Measurements from ENCODE around the gene CASK.

Gene CASK

GRCh38 chrX:41478381-41478911 is 444.9 kb downstream of the CASK start:
- in situ Hi-C loops (cut with HindIII; ENCODE audit: low sequenced_read_pairs), result no loop called here

GRCh38 chrX:41475591-41476241 is 447.6 kb downstream of the CASK start:
- in situ Hi-C loops (cut with HindIII; ENCODE audit: low sequenced_read_pairs), result no loop called here

GRCh38 chrX:41475191-41475590 is 448.2 kb downstream of the CASK start:
- in situ Hi-C loops (cut with HindIII; ENCODE audit: low sequenced_read_pairs), result no loop called here

- in situ Hi-C loops (cut with HindIII; ENCODE audit: low sequenced_read_pairs), result no loop called here
These were observed 448.6 kb downstream of the CASK start for GRCh38 chrX:41474726-41475100.

GRCh38 chrX:41473936-41474725 is 449.2 kb downstream of the CASK start:
- in situ Hi-C loops (cut with HindIII; ENCODE audit: low sequenced_read_pairs), result no loop called here

- in situ Hi-C loops (cut with HindIII; ENCODE audit: low sequenced_read_pairs), result no loop called here
These were observed 451.0 kb downstream of the CASK start for GRCh38 chrX:41472231-41472815.

- in situ Hi-C loops (cut with HindIII; ENCODE audit: low sequenced_read_pairs), result no loop called here
These were observed 451.6 kb downstream of the CASK start for GRCh38 chrX:41471786-41472185.

- in situ Hi-C loops (cut with HindIII; ENCODE audit: low sequenced_read_pairs), result no loop called here
These were observed 452.6 kb downstream of the CASK start for GRCh38 chrX:41470706-41471105.

GRCh38 chrX:41468647-41469323 is 454.6 kb downstream of the CASK start:
- in situ Hi-C loops (cut with HindIII; ENCODE audit: low sequenced_read_pairs), result loop anchor here (5.0 kb wide), 1 partner anchor 91 kb away; no protein-coding TSS in a partner anchor

Data from endothelial cell of hepatic sinusoid (primary cell).